B cell (primary cell): ENCODE data around the gene SORL1-AS1.

Experiments used
- CTCF ChIP-seq: fragments of 200-600 bp; IDR thresholded peaks from one replicate; pipeline ENCODE4 v1.8.0; 2022; ENCODE audit warnings: antibody characterized with exemption, mild to moderate bottlenecking
- EZH2 ChIP-seq: IDR thresholded peaks from 2 replicates; pipeline ENCODE4 v1.6.1; 2012; ENCODE audit warnings: borderline replicate concordance, low read depth, mild to moderate bottlenecking, moderate library complexity, low read length; ENCODE audit not compliant: insufficient read depth, poor library complexity, severe bottlenecking

- no peak for TF ChIP-seq CTCF
- no peak for TF ChIP-seq EZH2
Measured at GRCh38 chr11:121420398-121420797, 32.4 kb downstream of the SORL1-AS1 start.
